Stimulated activated CD8-positive, alpha-beta memory T cell treated with anti-CD3 and anti-CD28 coated beads, Interleukin-4, amount 100 ng/mL, for 48 hours (primary cell): ENCODE measurements around the gene TBC1D23.
"Not testable (repeated sequence)": the region's sequence is repeated elsewhere in the genome, so short reads cannot be mapped to it uniquely, and the experiment has no call there.

Experiments
- DNase-seq: peaks from one replicate; pipeline ENCODE4 v3.0.0-alpha.2; 2020

The TBC1D23 gene

GRCh38 chr3:100257586-100257985, 3.2 kb upstream of the TBC1D23 start:
- no peak for DNase-seq

GRCh38 chr3:100260081-100260684, 609 bp upstream of the TBC1D23 start:
- no peak for DNase-seq

GRCh38 chr3:100261485-100261903, 702 bp downstream of the TBC1D23 start:
- DNase-seq: no peak

- not testable (repeated sequence) for DNase-seq
These were observed 2.1 kb downstream of the TBC1D23 start for GRCh38 chr3:100262925-100263324.

- no peak for DNase-seq
These were observed 2.8 kb downstream of the TBC1D23 start for GRCh38 chr3:100263583-100263982.

GRCh38 chr3:100264242-100264641, 3.5 kb downstream of the TBC1D23 start:
- no peak for DNase-seq

GRCh38 chr3:100265016-100265415, 4.2 kb downstream of the TBC1D23 start:
- no peak for DNase-seq

- no peak for DNase-seq
These were observed 5.7 kb downstream of the TBC1D23 start for GRCh38 chr3:100266531-100266930.

GRCh38 chr3:100268156-100268555, 7.4 kb downstream of the TBC1D23 start:
- no peak for DNase-seq

- no peak for DNase-seq
These were observed 8.2 kb downstream of the TBC1D23 start for GRCh38 chr3:100269001-100269400.

GRCh38 chr3:100269410-100270214, 8.8 kb downstream of the TBC1D23 start:
- no peak for DNase-seq

- no peak for DNase-seq
These were observed 9.4 kb downstream of the TBC1D23 start for GRCh38 chr3:100270215-100270583.

GRCh38 chr3:100271522-100271921, 10.7 kb downstream of the TBC1D23 start:
- no peak for DNase-seq

- DNase-seq: not testable (repeated sequence)
These were observed 12.2 kb downstream of the TBC1D23 start for GRCh38 chr3:100272797-100273611.

- DNase-seq: no peak
These were observed 13.6 kb downstream of the TBC1D23 start for GRCh38 chr3:100274361-100274760.

GRCh38 chr3:100277255-100277800, 16.5 kb downstream of the TBC1D23 start:
- DNase-seq: no peak

GRCh38 chr3:100278910-100279309, 18.1 kb downstream of the TBC1D23 start:
- DNase-seq: no peak

GRCh38 chr3:100288288-100288894, 27.6 kb downstream of the TBC1D23 start:
- DNase-seq: no peak

- no peak for DNase-seq
These were observed 28.5 kb downstream of the TBC1D23 start for GRCh38 chr3:100289339-100289738.

- DNase-seq: no peak
These were observed 34.3 kb downstream of the TBC1D23 start for GRCh38 chr3:100295089-100295488.

GRCh38 chr3:100297784-100298183, 37.0 kb downstream of the TBC1D23 start:
- DNase-seq: no peak

GRCh38 chr3:100299016-100299415, 38.2 kb downstream of the TBC1D23 start:
- no peak for DNase-seq

- DNase-seq: no peak
These were observed 45.9 kb downstream of the TBC1D23 start for GRCh38 chr3:100306695-100307094.
